ENCODE data around the gene HECW1.
"Not testable (repeated sequence)": the region's sequence is repeated elsewhere in the genome, so short reads cannot be mapped to it uniquely, and the experiment has no call there.

HECW1 gene

DNA sequence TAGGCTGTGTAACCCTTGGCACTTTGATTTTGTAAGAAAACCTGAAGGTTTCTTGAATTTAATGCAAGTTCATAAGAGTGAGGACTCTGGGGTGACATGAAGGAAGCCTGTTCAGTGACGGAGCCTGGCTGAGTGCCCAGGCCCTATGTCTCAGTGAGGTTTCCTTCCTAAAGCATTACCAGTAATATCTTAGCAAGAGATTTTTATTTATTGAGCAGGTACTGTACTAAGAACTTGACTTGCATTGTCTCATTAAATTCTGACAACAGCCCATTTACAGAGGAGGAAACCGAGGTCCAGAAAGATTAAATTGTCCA is 197.2 kb downstream of the HECW1 start:
- no peak for DNase-seq (ENCODE audit: low spot score)

DNA sequence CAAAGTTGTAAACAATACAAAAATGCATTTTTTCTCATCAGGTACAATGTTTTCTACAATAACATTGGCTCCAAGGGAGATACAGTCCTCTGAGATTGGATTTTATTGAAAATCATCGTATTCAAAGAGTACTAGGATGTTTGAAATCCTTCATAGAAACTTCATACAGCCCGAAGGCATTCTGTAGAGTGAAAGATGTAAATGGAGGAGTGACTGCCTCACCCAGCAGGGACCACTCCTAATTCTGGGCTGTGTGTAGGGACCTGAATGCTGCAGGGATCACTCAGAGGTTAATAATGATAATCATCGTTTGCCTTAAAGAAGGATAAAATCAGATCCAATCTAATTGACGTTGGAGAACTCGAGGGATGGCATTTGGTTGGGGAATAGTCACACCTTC is 198.6 kb downstream of the HECW1 start:
- DNase-seq (ENCODE audit: low spot score): no peak

DNA sequence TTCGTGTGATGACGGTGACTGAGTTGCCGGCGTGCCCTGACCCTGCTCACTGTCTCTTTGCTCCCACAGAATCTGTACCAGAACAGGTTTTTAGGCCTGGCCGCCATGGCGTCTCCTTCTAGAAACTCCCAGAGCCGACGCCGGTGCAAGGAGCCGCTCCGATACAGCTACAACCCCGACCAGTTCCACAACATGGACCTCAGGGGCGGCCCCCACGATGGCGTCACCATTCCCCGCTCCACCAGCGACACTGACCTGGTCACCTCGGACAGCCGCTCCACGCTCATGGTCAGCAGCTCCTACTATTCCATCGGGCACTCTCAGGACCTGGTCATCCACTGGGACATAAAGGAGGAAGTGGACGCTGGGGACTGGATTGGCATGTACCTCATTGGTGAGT is 199.2 kb downstream of the HECW1 start:
- DNase-seq (ENCODE audit: low spot score): no peak

DNA sequence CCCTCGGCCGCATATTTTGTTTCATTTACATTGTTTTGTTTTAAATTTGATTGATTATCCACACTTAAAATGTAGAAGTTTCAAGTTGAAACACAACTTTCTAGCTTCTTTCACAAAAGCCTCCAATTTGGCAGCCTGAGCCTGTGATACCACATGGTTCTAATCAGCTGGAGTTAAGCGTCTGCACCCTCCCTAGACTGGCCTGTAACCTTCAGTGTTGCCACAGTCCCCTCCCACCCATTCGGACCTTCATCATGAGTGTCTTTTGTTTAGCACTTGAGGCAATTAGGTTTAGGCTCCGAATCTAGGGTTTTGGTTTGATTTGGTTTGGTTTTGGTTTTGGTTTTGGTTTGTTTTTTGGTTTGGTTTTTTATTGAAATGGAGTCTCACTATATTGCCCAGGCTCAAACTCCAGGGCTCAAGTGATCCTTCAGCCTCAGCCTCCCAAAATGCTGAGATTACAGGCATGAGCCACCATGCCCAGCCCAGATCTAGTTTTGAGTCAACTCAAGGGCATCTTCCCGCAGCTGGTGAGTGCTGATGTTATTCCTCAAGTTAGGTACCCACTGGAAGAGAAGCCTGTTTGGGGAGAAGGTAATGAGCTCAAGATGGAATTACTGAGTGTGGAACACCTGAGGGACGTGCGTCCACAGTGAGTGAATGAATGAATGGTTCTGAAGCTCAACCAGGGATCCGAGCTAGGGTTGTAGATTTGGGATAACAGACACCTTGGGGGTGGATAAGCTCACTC is 201.4 kb downstream of the HECW1 start:
- DNase-seq (ENCODE audit: low spot score): no peak

DNA sequence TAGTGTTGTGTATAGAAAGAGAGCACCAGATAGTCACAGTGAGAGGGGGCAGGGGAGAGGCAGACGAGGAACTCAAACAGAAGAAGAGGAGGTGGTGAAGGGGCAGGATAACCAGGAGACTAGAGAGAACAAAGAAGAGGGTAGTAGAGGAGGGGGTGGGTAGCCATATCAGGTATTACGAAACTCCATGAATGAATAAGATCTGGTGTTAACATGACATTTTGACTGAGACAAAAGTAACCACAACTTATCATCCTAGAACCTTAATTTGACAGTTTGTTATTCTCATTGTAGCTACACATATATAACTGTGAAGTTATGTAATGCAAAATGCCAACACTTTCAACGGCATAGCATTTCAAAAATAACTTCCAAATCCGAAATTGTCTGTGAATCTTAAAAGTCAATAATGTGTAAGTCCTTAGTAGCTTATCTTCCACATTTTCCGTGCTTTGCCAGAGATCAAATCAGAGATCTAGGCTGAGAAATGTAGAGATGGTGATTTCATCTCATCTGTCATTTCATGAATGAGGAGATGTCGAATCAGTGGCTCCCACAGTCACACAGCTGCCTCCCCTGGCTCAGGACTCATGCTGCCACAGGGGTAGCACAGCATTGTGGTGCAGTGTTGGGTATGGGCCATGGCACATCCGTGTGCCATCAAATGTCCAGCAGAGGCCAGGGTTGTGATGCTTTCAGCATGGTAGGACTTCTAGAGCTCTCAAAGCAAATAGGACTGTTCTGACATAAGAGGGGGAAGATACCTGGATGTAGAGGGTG is 202.1 kb downstream of the HECW1 start:
- DNase-seq (ENCODE audit: low spot score): no peak

DNA sequence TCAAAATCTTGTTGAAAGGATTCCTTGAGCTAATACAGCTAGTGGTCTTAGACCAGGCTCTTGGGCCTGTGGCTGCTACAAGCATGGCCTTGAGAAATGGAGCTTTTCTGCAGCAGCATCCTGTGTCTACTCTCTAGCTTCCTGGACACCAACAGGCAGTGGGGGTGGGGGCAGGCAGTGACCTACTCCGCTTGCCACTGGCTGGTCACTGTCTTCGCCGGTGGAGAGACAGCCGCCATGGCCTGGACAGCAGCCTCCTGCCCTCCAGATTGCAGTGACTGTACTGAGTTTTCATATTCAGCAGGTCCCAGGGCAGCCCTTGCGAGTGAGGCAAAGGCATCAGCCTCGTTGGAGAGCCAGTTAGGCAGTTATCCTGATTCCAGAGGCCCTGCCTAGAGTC is 204.6 kb downstream of the HECW1 start:
- no peak for DNase-seq (ENCODE audit: low spot score)

DNA sequence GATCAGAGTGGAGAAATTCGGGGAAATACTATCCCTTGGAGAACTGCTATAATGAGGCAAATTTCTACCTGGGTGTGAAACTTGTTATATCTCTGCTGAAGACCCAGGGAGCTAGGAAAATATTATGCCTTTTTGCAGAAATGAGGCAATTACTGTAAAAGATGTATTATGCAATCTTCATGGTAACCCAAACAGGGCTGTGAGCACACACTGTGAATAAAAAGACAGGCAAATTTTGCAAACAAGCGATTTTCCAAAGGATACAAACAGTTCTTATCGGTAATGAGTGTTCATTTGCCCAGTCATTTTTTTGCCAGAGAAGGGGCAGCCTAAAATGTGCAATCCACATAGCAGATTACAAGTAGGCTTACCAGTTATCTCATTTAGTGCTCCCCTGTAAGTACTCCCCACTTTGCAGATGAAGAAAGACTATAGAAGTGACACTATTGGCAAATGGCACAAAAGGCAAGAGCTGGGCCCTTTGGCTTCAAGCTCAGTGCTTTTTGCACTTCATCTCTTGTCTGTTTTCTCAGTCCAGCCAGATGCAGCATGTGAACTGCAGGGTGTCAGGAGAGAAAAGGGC is 205.8 kb downstream of the HECW1 start:
- DNase-seq (ENCODE audit: low spot score): no peak

DNA sequence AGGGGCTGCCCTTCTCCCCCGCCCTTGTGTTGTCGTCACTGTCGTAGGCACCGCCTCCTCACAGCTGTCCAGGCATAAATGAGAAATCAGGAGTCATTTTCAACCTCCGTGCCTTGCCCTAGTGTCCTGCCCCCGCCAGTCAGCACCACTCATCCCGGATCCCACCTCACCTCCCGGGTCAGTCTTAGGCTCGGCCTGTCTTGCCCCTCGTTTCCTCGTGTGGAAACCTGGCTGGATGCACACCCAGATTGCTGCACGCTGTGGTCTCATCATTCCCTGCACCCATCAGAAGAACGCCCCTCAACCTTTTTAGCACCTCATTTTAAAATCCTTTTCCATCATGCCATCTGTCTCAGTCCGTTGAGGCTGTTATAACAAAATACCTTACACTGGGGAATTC is 213.1 kb downstream of the HECW1 start:
- DNase-seq (ENCODE audit: low spot score): no peak

DNA sequence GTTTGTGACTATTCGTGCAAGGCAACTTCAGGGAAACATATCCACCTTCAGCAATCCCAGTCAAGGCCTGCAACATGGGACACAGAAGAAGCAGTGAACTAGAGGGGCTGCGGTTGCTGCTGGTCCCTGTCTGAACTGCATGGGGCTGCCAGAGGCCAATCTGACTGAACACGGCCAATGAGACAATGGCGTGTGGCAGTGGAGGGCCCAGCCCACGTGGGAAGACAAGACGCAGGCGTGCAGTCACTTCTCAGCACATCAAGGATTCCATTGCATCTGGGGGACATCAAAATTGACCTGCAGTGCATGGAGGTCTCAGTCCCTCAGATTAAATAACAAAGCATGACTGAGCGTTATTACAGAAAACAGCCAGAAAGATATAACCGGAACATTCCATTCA is 215.9 kb downstream of the HECW1 start:
- no peak for DNase-seq (ENCODE audit: low spot score)

DNA sequence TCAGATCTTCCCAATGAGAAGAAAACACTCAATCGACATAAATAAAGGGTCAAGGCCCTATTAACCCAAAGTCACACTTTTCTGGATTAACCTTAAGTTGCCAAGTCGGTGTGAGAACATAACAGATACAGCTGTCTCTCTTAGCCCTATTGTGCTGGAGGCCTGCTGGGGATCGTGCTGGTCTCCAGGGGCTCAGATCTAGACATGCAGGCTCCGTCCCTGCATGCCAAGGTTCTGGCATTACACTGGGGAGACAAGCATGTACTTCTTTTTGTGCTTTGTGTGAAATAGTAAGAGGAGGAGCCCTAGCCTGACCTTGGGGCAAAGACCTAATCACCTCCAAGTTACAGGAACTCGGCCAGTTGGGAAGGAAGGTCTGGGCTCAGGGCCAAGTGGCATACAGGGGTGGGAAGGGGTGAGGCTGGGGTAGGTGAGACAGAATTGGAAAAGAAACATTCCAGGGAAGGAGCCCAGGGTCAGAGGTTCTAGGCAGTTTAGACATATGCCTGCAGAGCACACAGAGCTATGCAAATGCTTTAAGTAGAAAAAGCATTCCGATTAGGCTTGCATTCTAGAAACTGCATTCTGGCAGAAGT is 216.4 kb downstream of the HECW1 start:
- no peak for DNase-seq (ENCODE audit: low spot score)

DNA sequence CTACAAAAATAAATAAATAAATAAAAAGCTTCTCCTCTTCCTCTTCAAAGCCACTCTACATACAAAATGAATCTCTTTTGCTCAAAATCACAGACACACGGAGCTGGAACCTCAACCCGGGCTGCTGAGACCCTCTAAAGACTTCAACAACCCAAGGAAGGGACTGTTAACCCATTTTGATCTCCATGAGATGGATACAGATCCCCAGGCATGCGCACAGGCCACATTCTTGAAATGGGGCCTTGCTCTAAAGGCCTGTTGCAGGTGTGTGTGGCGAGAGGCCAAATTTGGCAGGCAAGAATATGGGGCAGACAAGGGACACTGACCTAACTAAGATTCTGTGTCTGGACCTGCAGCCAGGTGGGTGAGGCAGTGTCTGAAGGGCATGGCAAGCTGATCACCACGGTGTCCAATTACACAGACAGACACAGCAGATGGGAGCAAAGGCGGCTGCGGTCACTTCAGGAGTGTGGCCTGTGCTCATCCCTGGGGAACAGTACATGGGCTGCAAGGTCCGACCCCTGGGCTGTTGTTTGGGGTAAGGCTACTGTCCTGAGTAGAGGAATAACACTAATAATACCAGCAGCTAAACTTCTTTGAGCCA is 219.8 kb downstream of the HECW1 start:
- DNase-seq (ENCODE audit: low spot score): no peak

DNA sequence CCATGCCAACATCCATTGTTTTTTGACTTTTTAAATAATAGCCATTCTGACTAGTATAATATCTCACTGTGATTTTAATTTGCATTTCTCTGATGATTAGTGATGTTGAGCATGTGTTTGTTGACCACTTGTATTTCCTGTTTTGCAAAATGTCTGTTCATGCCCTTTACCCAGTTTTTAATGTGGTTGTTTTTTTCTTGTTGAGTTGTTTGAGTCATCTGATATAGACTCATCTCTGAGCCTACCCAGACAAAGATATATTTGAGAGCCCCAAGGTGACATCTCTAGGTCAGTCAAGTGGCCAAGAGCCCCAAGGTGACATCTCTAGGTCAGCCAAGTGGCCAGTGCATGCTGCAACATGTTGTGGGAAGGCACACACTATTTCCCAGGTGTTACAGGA is 224.7 kb downstream of the HECW1 start:
- no peak for DNase-seq (ENCODE audit: low spot score)

DNA sequence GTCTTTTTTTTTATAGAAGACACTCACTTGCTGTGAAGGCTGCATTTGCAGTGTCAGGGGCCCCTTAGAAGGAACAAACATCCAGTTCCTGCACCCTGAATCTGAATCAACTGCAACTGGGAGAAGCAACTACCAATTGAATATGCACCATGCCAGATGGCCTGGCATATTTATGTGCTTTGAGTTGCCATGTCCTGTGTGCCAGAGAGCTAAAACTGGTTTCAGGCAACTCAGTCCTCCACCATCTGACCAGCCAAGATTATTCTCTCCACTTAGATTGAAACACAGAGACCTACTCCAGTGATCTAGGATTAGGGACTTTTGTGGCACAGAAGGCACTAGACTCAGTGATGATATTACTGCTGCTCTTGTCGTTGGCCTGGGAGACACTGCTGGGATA is 225.4 kb downstream of the HECW1 start:
- peak; percentile 63 for DNase-seq (ENCODE audit: low spot score)

DNA sequence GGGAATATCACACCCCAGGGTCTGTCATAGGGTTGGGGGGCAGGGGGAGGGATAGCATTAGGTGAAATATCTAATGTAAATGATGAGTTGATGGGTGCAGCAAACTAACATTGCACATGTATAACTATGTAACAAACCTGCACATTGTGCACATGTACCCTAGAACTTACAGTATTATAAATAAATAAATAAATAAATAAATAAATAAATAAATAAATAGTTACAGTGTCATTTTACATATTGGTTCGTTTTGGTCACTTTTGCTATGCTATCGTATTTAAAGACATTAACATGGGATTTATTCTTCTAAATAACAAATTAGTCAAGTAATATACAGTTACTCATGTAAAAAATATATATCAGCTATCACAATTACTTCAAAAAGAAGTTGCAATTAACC is 228.7 kb downstream of the HECW1 start:
- DNase-seq (ENCODE audit: low spot score): no peak

DNA sequence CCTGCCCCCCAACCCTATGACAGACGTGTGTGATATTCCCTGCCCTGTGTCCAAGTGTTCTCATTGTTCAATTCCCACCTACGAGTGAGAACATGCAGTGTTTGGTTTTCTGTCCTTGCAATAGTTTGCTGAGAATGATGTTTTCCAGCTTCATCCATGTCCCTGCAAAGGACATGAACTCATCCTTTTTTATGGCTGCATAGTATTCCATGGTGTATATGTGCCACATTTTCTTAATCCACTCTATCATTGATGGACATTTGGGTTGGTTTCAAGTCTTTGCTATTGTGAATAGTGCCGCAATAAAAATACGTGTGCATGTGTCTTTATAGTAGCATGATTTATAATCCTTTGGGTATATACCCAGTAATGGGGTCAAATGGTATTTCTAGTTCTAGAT is 231.0 kb downstream of the HECW1 start:
- not testable (repeated sequence) for DNase-seq (ENCODE audit: low spot score)

DNA sequence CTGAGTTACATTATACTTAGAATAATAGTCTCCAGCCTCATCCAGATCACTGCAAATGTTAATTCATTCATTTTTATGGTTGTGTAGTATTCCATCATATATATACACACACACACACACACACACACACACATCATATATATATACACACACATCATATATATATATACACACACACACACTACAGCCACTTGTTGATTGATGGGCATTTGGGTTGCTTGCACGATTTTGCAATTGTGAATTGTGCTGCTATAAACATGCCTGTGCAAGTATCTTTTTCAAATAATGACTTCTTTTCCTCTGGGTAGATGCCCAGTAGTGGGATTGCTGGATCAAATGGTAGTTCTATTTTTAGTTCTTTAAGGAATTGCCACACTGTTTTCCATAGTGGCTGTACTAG is 233.2 kb downstream of the HECW1 start:
- not testable (repeated sequence) for DNase-seq (ENCODE audit: low spot score)

DNA sequence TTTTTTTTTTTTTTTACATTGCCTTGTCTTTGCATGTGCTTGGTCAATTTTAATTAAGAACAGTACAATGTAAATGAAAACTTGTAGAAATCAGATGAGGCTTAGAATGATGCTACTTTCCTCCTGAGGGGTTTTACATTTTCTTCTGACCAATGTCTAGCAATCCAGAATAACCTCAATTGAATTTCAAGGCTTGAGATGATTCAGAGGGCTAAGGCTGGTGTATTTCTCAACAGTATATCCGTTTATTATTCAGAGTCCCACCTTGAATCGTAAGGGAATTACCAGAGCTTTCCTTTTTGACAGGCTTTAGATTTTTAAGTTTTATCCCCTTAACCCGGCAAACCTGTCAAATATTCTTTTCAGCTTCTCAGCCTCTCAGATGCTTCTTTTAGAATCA is 239.2 kb downstream of the HECW1 start:
- no peak for DNase-seq (ENCODE audit: low spot score)

DNA sequence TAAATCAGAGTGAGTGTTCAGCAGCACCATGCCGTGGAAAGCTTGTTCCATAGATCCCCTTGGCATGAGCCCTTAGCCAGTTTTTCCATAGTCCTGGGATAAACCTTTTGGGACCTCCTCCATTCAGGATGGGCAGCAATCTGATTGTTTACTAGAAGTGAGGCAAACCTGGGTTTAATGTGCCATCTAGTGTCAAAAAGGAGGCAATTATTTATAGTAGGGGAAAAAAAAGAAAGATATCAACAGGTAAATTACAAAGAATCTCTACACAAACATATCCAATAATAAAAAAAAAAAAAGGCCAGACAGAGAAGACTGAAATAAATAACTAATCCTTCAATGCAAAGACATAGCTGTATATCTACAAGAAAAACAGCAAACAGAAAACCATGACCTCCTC is 241.5 kb downstream of the HECW1 start:
- DNase-seq (ENCODE audit: low spot score): no peak

DNA sequence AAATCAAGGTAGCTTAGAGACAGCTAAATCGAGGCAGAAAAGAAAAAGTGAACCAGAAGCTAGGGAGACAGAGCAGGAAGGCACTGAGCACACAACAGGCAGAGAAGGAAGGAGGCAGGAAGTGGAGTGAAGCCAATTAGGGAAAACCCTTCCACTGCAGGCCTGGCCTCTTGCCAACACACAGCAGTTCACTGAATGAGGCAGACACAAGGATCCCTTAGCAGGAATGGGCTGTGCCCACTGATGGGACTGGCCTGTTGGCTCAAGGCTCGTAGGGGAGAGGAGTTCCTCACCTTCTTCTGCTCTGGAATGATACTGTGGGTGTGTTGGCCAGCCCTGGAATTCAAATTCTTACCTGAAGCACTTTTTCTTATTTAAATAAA is 250.2 kb downstream of the HECW1 start:
- peak; percentile 32 for DNase-seq (ENCODE audit: low spot score)

DNA sequence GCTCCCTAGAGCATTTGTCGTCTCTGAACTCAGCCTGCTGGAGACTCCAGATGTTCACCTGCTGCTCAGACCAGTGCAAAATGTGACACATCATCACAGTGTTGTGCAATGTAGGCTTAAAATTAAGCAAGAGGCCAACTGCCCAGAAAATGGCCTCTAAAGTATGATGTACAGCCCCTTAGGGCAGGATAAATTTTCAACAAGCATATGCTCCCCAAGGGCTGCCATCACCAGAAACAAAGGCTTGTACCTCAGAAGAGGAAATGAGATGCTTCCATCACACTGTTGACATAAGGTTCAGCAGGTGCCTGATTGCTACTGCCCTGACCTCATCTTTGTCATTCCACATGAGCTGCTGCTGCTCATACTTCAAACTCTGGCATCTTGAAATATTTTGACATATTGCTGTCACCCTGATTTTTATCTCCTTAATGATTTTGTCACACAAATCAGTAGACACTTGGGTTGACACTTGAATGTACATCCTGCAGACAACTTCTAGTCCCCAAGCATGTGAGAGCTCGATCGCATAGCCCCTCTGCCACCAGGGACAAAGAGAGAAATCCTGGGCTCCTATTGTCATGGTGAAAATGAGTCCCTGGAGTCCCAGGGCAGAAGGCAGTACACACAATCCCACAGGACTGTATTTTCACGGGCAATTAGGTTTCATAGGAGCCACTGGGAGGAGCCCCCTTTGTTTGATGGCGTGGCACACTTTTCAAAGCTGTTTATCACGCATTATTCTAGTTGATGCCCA is 250.8 kb downstream of the HECW1 start:
- no peak for DNase-seq (ENCODE audit: low spot score)

DNA sequence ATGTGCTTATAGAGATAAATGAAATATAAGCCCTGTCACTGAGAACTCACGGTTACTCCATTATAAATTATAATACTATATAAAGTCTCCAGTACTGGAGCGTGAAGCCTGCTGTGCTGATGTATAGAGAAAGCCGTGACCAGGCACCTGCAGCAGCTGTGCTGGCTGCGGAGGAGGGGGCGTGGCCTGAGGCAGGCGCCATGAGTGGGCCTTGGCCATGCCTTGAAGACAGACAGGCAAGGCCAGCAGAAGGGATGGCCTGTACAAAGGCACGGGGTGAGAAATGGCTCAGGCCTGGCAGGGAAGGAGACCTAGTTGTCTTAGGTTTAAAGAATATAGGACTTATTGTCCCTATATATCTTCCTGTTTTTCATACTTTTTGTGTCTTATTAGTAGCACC is 251.9 kb downstream of the HECW1 start:
- DNase-seq (ENCODE audit: low spot score): no peak
